ENCODE results near the gene ADAT1.
A peak's percentile ranks its signal among the peaks of the same experiment; 100 is the strongest.
"Not testable (repeated sequence)": the region's sequence is repeated elsewhere in the genome, so short reads cannot be mapped to it uniquely, and the experiment has no call there.

Gene ADAT1

GRCh38 chr16:75603241-75603640 is 19.8 kb downstream of the ADAT1 start:
- no peaks in the 10 kb centered on the region for H3K27me3 ChIP-seq (ENCODE audit: insufficient read depth, insufficient read length)
- DNase-seq (ENCODE audit: low read depth, low spot score): no peak
- H3K9me3 ChIP-seq (ENCODE audit: insufficient read depth, low read length): peaks cover 24% of the 10 kb centered on the region; the same call in 1 of the 2 replicates
- H3K36me3 ChIP-seq (ENCODE audit: insufficient read depth, insufficient read length, low read length): peaks cover 83% of the 10 kb centered on the region
- H3K4me3 ChIP-seq (ENCODE audit: insufficient read length, low read depth): no peak overlapping the region
- TF ChIP-seq ZNF274 (IDR thresholded peaks at IDR 0.05; ENCODE audit: low read depth, low read length): no peak
- no peak for TF ChIP-seq SUZ12 (IDR thresholded peaks at IDR 0.05; ENCODE audit: extremely low read depth, insufficient read depth, insufficient read length)
- TF ChIP-seq YY1 (IDR thresholded peaks at IDR 0.05; ENCODE audit: insufficient read depth, insufficient read length): no peak
- H3K9ac ChIP-seq (ENCODE audit: insufficient read length, low read depth): no peak overlapping the region
- H3K4me1 ChIP-seq (ENCODE audit: insufficient read depth, insufficient read length): no peaks in the 10 kb centered on the region

- Histone ChIP-seq H3K4me1 (ENCODE audit: insufficient read depth, insufficient read length) (no peaks in the 10 kb centered on the region), H3K9ac (ENCODE audit: insufficient read length, low read depth) (no peak overlapping the region), H3K27me3 (ENCODE audit: insufficient read depth, insufficient read length) (no peaks in the 10 kb centered on the region), H3K36me3 (ENCODE audit: insufficient read depth, insufficient read length, low read length) (peaks cover 71% of the 10 kb centered on the region), H3K4me3 (ENCODE audit: insufficient read length, low read depth) (no peak overlapping the region), H3K9me3 (ENCODE audit: insufficient read depth, low read length) (peaks cover 24% of the 10 kb centered on the region; the same call in 1 of the 2 replicates)
- TF ChIP-seq ZNF274 (IDR thresholded peaks at IDR 0.05; ENCODE audit: low read depth, low read length) (no peak), YY1 (IDR thresholded peaks at IDR 0.05; ENCODE audit: insufficient read depth, insufficient read length) (no peak)
- DNase-seq (ENCODE audit: low read depth, low spot score): no peak
Measured at GRCh38 chr16:75599452-75600277, 23.4 kb downstream of the ADAT1 start.

- Histone ChIP-seq H3K9me3 (ENCODE audit: insufficient read depth, low read length) (no peaks in the 10 kb centered on the region), H3K9ac (ENCODE audit: insufficient read length, low read depth) (no peak overlapping the region), H3K4me1 (ENCODE audit: insufficient read depth, insufficient read length) (peaks cover 2% of the 10 kb centered on the region), H3K27me3 (ENCODE audit: insufficient read depth, insufficient read length) (no peaks in the 10 kb centered on the region), H3K4me3 (ENCODE audit: insufficient read length, low read depth) (no peak overlapping the region), H3K36me3 (ENCODE audit: insufficient read depth, insufficient read length, low read length) (peaks cover 29% of the 10 kb centered on the region)
- peak; percentile 68 for DNase-seq (ENCODE audit: low read depth, low spot score)
- TF ChIP-seq YY1 (IDR thresholded peaks at IDR 0.05; ENCODE audit: insufficient read depth, insufficient read length) (no peak), SUZ12 (IDR thresholded peaks at IDR 0.05; ENCODE audit: extremely low read depth, insufficient read depth, insufficient read length) (no peak), ZNF274 (IDR thresholded peaks at IDR 0.05; ENCODE audit: low read depth, low read length) (no peak)
Measured at GRCh38 chr16:75593825-75594820, 29.0 kb downstream of the ADAT1 start.

- Histone ChIP-seq H3K36me3 (ENCODE audit: insufficient read depth, insufficient read length, low read length) (peaks cover 33% of the 10 kb centered on the region), H3K4me3 (ENCODE audit: insufficient read length, low read depth) (no peak overlapping the region), H3K9me3 (ENCODE audit: insufficient read depth, low read length) (no peaks in the 10 kb centered on the region), H3K9ac (ENCODE audit: insufficient read length, low read depth) (no peak overlapping the region), H3K27me3 (ENCODE audit: insufficient read depth, insufficient read length) (no peaks in the 10 kb centered on the region), H3K4me1 (ENCODE audit: insufficient read depth, insufficient read length) (peaks cover 2% of the 10 kb centered on the region)
- TF ChIP-seq ZNF274 (IDR thresholded peaks at IDR 0.05; ENCODE audit: low read depth, low read length) (no peak), YY1 (IDR thresholded peaks at IDR 0.05; ENCODE audit: insufficient read depth, insufficient read length) (no peak), SUZ12 (IDR thresholded peaks at IDR 0.05; ENCODE audit: extremely low read depth, insufficient read depth, insufficient read length) (no peak)
- no peak for DNase-seq (ENCODE audit: low read depth, low spot score)
Measured at GRCh38 chr16:75593308-75593707, 29.8 kb downstream of the ADAT1 start.

GRCh38 chr16:75591927-75592326 is 31.2 kb downstream of the ADAT1 start:
- not testable (repeated sequence) for DNase-seq (ENCODE audit: low read depth, low spot score); H3K9me3 ChIP-seq (ENCODE audit: insufficient read depth, low read length); H3K4me3 ChIP-seq (ENCODE audit: insufficient read length, low read depth); H3K9ac ChIP-seq (ENCODE audit: insufficient read length, low read depth); H3K4me1 ChIP-seq (ENCODE audit: insufficient read depth, insufficient read length); H3K27me3 ChIP-seq (ENCODE audit: insufficient read depth, insufficient read length)
- H3K36me3 ChIP-seq (ENCODE audit: insufficient read depth, insufficient read length, low read length): peaks cover 24% of the 10 kb centered on the region

- Histone ChIP-seq H3K9ac (ENCODE audit: insufficient read length, low read depth) (no peak overlapping the region), H3K36me3 (ENCODE audit: insufficient read depth, insufficient read length, low read length) (peaks cover 23% of the 10 kb centered on the region), H3K4me3 (ENCODE audit: insufficient read length, low read depth) (no peak overlapping the region), H3K27me3 (ENCODE audit: insufficient read depth, insufficient read length) (no peaks in the 10 kb centered on the region), H3K9me3 (ENCODE audit: insufficient read depth, low read length) (no peaks in the 10 kb centered on the region), H3K4me1 (ENCODE audit: insufficient read depth, insufficient read length) (peaks cover 2% of the 10 kb centered on the region)
- DNase-seq (ENCODE audit: low read depth, low spot score): no peak
- TF ChIP-seq YY1 (IDR thresholded peaks at IDR 0.05; ENCODE audit: insufficient read depth, insufficient read length): no peak
- TF ChIP-seq SUZ12 (IDR thresholded peaks at IDR 0.05; ENCODE audit: extremely low read depth, insufficient read depth, insufficient read length): no peak
- TF ChIP-seq ZNF274 (IDR thresholded peaks at IDR 0.05; ENCODE audit: low read depth, low read length): no peak
Measured at GRCh38 chr16:75590920-75591843, 31.9 kb downstream of the ADAT1 start.
